GM10266 (cell line): Measurements from ENCODE around the gene MARCHF9.

ENCODE experiments used
- DNase-seq: peaks from one replicate; pipeline ENCODE4 v3.0.0; 2012; ENCODE audit errors: extremely low spot score
- TF ChIP-seq, protein P1 (sequence below): IDR thresholded peaks from 2 replicates; pipeline ENCODE4 v1.5.1; 2012; ENCODE audit warnings: mild to moderate bottlenecking, low read depth; ENCODE audit not compliant: control insufficient read depth, insufficient read depth; ENCODE audit errors: missing control alignments

The MARCHF9 gene

DNA sequence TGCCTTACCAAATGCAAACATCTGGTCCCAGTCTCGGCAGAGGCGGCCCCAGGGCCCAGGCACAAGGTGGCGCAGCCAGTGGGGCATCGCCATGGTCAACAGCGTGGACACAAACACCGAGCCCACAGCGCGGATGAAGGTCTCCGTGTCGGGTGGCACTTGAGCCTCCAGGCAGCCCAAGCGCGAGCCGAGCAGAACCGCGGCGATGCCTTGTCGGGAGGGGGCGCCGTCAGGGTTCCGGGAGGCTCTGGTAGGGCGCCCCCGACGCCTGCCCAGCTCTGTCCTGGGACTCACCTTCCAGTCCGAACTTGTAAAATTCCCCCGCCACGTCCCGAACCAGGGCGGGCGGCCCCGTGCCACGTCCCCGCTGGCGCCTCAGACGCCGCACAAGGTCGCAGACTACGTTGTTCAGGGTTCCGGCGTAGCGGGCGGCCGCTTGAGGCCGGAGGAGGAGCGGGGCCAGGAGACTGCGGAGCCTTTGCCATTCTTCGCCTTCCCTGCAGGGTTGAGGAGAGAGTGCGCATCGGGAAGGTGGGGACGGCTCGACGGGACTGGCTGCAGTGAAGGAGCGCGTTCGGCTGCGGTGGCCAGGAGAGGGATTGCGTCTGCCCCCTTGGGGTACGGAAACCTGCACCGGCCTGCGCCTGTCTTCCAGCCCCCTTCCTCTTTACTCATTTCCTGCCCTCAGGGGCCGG lies 10.2 kb downstream of the MARCHF9 start:
- no peak for DNase-seq
- TF ChIP-seq, protein P1, sequence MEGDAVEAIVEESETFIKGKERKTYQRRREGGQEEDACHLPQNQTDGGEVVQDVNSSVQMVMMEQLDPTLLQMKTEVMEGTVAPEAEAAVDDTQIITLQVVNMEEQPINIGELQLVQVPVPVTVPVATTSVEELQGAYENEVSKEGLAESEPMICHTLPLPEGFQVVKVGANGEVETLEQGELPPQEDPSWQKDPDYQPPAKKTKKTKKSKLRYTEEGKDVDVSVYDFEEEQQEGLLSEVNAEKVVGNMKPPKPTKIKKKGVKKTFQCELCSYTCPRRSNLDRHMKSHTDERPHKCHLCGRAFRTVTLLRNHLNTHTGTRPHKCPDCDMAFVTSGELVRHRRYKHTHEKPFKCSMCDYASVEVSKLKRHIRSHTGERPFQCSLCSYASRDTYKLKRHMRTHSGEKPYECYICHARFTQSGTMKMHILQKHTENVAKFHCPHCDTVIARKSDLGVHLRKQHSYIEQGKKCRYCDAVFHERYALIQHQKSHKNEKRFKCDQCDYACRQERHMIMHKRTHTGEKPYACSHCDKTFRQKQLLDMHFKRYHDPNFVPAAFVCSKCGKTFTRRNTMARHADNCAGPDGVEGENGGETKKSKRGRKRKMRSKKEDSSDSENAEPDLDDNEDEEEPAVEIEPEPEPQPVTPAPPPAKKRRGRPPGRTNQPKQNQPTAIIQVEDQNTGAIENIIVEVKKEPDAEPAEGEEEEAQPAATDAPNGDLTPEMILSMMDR: peak; percentile 65

DNA sequence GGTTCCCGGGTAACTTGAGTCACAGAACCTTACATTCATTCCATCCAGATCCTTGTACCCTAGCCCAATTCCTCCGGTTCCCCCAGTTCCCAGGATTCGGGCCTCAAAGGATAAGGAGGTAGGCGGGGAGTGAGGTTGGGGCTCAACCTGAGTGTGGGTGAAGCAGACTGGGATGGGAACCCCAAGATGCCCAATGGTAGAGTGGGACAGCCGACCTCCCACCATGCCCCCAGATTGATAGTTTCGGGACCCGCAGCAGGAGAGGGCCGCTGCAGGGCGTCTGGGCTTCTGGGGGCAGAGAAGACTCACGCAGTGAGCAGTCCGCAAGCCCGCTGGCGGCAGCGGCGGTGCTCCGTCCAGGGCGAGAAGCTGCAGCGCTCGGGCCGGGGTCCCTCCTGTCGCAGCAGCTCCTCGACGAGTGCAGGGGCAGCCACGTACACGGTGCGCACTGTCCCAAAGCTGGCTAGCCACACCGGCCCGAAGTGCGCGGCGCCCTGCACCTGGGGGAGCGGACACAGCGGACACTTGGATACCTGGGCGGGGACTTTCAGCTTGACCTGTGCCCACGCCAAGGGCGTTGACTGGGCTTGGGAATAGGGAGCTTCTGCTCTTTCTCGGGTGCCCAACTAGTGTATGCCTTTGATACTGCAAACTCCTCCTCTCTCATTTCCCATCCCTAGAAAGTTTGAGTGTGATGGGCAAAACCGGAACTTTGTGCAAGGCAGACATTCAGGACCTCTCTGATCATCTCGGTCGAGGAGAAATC lies 11.0 kb downstream of the MARCHF9 start:
- no peak for DNase-seq
- TF ChIP-seq, protein P1: no peak

DNA sequence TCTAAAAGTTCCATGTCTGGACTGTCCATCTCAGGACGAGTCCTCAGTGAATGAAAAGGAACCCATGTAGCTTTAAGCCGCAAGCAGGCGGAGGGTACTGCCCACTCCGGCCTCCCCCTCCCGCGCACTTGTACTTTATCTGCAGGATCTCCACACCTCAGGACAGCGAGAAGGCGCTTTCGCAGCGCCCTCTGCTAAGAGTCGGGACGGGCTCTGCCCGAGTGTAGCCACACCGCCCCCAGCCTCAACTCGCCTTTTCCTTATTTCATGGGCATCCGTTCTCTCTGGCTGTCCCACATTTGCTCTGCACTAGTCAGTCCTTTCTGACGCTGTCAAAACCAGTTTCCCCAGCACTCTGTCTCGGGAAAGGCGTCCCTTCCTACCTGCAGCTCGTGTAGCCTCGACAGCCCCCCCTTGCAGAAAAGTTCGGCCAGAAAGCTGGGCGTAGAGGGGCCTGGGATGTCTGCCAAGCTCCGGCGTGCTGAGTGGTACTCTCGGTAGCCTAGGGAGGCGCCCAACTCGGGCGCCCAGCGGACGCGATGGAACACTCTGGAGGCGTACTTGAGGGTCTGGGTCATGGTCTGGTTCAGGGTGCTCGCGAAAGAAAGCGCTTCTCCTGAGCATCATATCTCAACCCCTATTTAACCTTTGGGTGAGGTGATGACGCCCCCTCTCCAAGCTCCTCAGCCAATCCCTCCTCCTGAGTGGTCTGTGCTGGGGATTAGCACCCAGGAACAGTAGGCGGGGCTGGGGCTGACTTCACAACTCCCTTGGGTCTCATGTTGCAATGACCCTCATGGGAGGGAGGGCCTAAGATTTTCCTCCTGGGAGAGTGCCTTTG lies 11.8 kb downstream of the MARCHF9 start, which contains the start of gene CYP27B1:
Gene CYP27B1, minus strand, starts transcription at position 615 of the 841 bp plus-strand sequence. Its CDS starts 37 bp downstream, at position 578.
- DNase-seq: no peak
- TF ChIP-seq, protein P1: no peak

DNA sequence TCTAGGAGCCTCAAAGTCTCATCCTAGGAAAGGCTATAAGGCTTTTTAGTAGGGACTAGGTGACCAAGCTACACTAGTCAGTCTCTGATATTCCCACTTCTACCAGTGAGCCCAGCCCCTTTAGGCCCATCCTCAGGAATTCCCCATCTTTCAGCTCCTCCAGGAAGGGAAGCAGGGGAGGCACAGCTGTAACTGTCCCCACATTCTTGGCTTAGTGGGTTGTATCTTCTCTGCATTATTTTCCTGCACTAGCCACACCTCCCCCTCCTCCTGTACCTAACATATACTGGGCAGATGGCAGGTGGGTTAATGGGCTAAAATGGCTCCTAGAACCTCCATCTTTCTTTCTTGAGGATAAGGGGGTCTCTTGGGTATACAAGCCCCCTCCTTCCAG lies 12.4 kb downstream of the MARCHF9 start:
- TF ChIP-seq, protein P1: no peak
- DNase-seq: no peak

DNA sequence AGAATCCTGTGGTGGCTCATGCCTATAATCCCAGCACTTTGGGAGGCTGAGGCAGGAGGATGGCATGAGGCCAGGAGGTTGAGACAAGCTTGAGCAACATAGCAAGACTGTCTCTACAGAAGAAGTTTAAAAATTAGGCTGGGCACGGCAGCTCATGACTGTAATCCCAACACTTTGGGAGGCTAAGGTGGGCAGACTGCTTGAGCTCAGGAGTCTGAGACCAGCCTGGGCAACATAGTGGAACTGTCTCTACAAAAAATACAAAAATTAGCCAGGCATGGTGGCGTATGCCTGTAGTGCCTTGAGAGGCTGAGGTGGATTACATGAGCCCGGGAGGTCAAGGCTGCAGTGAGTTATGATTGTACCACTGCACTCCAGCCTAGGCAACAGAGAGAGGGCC lies 13.0 kb downstream of the MARCHF9 start:
- TF ChIP-seq, protein P1: no peak
- DNase-seq: no peak

DNA sequence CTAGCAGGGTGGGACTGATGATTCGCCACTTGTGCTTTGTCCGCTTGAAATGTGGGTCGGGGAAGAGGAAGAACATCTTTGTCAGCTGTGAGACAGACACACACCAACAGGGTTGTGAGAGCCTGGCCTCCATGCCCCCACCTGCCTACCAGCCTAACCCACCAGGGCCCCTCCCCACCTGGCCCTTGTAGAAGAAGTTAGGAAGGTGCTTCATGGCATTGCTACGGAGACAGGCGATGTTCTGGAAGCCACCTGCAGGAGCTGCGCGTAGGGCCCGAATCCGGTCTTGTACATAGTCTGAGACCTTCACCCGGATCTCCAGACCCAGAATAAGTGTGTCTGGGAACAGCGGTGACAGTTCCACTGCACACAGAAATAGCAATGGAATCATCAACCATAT lies 14.7 kb downstream of the MARCHF9 start:
- DNase-seq: no peak
- TF ChIP-seq, protein P1: no peak
